GM12875 (cell line): ENCODE data around the gene WTAP.
"Not testable (repeated sequence)": the region's sequence is repeated elsewhere in the genome, so short reads cannot be mapped to it uniquely, and the experiment has no call there.

ENCODE experiments used
- H3K4me3 ChIP-seq: one replicate; pipeline ENCODE4 v1.5.1; 2011; ENCODE audit warnings: low read depth, low read length, control low read depth
- TF ChIP-seq, protein P1 (sequence below): IDR thresholded peaks from 2 replicates; pipeline ENCODE4 v1.5.1; 2011; ENCODE audit warnings: low read depth, mild to moderate bottlenecking, control low read depth, inconsistent platforms, low read length, moderate library complexity, borderline replicate concordance; ENCODE audit not compliant: insufficient read depth

The WTAP gene

DNA sequence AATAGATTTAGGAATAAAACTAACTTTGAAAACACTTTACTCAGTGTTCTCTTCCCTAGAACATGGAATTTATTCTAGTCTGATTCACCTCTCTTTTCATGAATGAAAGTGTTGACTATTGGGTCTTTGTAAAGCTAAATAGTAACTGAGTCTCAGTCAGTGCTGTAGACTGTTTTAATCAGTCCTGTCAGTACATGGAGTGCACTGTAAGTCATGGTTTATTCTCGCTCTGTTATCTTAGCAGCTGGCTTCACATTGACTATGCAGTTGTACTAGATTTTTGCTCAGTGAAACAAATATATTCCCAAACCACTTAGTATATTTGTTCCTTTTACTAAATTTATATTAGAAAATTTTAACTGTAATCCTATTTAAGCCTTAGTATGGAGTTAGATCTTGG is 19.5 kb downstream of the WTAP start:
- H3K4me3 ChIP-seq, result no peak overlapping the region
- TF ChIP-seq, protein P1, sequence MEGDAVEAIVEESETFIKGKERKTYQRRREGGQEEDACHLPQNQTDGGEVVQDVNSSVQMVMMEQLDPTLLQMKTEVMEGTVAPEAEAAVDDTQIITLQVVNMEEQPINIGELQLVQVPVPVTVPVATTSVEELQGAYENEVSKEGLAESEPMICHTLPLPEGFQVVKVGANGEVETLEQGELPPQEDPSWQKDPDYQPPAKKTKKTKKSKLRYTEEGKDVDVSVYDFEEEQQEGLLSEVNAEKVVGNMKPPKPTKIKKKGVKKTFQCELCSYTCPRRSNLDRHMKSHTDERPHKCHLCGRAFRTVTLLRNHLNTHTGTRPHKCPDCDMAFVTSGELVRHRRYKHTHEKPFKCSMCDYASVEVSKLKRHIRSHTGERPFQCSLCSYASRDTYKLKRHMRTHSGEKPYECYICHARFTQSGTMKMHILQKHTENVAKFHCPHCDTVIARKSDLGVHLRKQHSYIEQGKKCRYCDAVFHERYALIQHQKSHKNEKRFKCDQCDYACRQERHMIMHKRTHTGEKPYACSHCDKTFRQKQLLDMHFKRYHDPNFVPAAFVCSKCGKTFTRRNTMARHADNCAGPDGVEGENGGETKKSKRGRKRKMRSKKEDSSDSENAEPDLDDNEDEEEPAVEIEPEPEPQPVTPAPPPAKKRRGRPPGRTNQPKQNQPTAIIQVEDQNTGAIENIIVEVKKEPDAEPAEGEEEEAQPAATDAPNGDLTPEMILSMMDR, result no peak

DNA sequence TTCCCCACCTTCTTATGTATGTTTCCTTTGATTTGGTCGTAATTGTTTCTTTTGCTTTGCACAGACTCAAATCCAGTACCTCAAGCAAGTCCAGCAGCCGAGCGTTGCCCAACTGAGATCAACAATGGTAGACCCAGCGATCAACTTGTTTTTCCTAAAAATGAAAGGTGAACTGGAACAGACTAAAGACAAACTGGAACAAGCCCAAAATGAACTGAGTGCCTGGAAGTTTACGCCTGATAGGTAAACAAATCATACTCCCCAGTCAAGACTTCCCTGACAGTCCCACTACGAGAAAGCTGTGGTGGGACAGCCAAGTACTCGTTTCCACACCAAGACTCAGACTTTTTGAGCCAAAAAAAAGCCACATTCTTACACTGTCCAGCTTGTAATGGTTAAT is 20.8 kb downstream of the WTAP start:
- H3K4me3 ChIP-seq, result not testable (repeated sequence)

DNA sequence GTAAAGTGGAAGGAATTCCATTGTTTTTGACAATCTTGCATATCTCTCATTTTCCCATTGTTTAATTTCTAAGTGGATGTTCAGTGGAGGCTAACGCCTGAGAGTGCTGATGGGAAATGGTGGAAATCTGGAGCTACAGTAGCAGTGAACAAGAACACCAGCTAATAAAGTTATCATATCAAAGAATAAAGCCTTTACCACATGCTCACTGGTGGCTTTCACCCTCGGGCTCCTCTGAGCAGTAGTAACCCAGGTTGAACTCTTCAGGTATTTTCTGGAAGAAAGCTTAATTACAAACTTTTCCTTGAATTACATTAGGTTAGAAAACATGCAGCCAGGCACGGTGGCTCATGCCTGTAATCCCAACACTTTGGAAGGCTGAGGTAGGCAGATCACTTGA is 24.1 kb downstream of the WTAP start:
- TF ChIP-seq, protein P1, result no peak
- H3K4me3 ChIP-seq, result no peak overlapping the region

DNA sequence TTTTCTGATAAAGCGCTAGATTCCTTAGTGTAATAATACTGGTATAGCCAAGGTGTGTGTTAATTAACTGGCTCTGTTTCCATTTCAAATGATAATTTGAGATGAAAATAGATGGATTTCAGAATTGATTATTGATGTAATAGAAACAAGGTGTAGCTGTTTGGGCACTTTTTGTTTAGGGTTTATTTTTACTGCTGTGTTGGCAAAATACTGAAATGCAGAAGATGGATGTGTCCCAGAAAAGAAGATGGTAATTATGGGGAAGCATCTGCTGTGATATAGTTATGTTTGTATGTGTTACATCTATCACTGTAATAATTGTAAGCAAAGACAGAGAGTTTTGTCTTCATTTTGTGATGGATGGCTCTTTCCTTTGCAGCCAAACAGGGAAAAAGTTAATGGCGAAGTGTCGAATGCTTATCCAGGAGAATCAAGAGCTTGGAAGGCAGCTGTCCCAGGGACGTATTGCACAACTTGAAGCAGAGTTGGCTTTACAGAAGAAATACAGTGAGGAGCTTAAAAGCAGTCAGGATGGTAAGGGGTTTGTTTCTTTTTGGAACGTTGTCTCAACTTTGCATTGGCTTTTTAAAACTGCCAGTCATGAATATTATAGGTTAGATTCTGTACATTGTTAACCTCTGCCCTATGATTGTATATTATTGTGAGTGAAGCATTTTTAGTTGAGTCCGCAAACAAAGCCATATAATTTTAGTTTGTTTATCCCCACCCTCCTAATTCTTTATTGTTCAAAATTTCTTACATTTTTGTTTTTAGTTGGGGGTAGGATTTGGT is 26.0 kb downstream of the WTAP start:
- H3K4me3 ChIP-seq, result no peak overlapping the region
- TF ChIP-seq, protein P1, result no peak

DNA sequence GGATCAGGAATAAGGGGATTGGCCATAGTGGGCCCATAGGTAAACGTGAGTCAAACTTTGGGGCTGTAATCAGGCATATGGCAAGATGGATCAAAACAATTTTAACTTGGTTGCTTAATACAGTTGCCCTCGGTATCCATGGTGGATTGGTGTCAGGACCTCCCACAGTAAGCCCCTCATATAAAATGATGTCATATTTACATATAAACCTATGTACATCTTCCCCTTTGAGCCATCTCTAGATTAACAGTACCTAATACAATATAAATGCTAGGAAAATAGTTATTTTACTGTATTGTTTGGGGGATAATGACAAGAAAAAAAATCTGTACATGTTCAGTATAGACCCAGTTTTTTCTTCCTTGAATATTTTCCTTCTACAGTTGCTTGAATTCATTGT is 27.1 kb downstream of the WTAP start:
- TF ChIP-seq, protein P1, result no peak

DNA sequence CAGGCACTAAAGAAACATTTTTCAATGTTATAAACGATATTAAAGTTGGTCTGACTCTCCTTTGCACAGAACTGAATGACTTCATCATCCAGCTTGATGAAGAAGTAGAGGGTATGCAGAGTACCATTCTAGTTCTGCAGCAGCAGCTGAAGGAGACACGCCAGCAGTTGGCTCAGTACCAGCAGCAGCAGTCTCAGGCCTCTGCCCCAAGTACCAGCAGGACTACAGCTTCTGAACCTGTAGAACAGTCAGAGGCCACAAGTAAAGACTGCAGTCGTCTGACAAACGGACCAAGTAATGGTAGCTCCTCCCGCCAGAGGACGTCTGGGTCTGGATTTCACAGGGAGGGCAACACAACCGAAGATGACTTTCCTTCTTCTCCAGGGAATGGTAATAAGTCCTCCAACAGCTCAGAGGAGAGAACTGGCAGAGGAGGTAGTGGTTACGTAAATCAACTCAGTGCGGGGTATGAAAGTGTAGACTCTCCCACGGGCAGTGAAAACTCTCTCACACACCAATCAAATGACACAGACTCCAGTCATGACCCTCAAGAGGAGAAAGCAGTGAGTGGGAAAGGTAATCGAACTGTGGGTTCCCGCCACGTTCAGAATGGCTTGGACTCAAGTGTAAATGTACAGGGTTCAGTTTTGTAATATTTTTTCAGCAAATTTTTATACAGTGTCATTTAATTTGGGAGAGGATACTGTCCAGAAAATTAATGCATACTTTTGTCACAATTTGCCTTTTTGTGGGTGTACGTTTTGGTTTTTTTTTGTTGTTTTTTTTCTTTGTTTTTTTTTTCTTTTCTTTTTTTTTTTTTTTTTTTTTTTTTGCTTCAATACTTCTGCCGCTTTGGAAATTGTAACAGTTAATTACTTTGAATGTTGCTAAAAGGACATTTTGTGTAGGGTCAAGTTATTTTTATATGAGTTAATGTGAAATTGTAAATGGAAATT is 27.9 kb downstream of the WTAP start:
- no peak overlapping the region for H3K4me3 ChIP-seq
- TF ChIP-seq, protein P1, result no peak

More for the DNA sequence above, 27.1 kb downstream of the WTAP start:
- H3K4me3 ChIP-seq, result no peak overlapping the region

DNA sequence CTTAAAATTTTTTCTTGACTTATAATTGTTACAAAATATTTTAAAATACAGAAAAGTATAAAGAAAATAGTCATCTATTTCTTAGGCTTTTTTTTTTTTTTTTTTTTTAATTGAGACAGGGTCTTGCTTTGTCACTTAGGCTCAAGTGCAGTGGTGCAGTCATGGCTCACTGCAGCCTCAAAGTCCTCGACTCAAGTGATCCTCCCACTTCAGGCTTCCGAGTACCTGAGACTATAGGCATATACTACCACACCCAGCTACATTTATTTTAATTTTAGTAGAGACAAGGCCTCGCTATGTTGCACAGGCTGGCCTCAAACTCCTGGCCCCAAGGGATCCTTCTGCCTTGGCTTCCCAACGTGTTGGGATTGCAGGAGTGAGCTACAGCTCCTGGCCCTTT is 29.2 kb downstream of the WTAP start:
- no peak overlapping the region for H3K4me3 ChIP-seq
- TF ChIP-seq, protein P1, result no peak
